HepG2 (cell line): ENCODE data around the gene SUB1. TPM values are rescaled to one million over a fixed set of nuclear protein-coding genes. Genes with fewer than 3 reads are reported as not detected.

Experiments
- ETV6 ChIP-seq: sonication (generic); formaldehyde crosslinking; conservative IDR thresholded peaks from 2 replicates; pipeline ENCODE4 v1.4.0; 2020; ENCODE audit warnings: missing genetic modification reagents
- FOXK1 ChIP-seq: sonication (generic); formaldehyde crosslinking; IDR thresholded peaks from 2 replicates; pipeline ENCODE4 v1.4.0; 2020; ENCODE audit warnings: low read depth, missing genetic modification reagents, borderline replicate concordance
- KLF13 ChIP-seq: sonication (generic); formaldehyde crosslinking; IDR thresholded peaks from 2 replicates; pipeline ENCODE4 v1.4.0; 2020; ENCODE audit warnings: mild to moderate bottlenecking, missing genetic modification reagents
- MAFG ChIP-seq: sonication (generic); formaldehyde crosslinking; IDR thresholded peaks from 2 replicates; pipeline ENCODE4 v1.5.1; 2020; ENCODE audit warnings: mild to moderate bottlenecking, missing genetic modification reagents
- NKX3-1 ChIP-seq: sonication (generic); formaldehyde crosslinking; IDR thresholded peaks from 2 replicates; pipeline ENCODE4 v1.5.0; 2020; ENCODE audit warnings: missing genetic modification reagents
- RBM39 ChIP-seq: fragments of 200-400 bp; formaldehyde crosslinking; IDR thresholded peaks from one replicate; pipeline ENCODE4 v1.6.1; 2018; ENCODE audit warnings: antibody characterized with exemption, mild to moderate bottlenecking, low read depth, low read length; ENCODE audit not compliant: poor library complexity, severe bottlenecking
- REXO4 ChIP-seq: sonication (generic); formaldehyde crosslinking; IDR thresholded peaks from 2 replicates; pipeline ENCODE4 v1.8.0; 2022; ENCODE audit warnings: missing genetic modification reagents, mild to moderate bottlenecking, borderline replicate concordance
- U2AF1 ChIP-seq: fragments of 200-400 bp; formaldehyde crosslinking; optimal IDR thresholded peaks from 2 replicates; pipeline ENCODE3; 2017; ENCODE audit warnings: mild to moderate bottlenecking, low read depth, low read length
- WIZ ChIP-seq: sonication (generic); formaldehyde crosslinking; IDR thresholded peaks from 2 replicates; pipeline ENCODE4 v1.5.1; 2020; ENCODE audit warnings: mild to moderate bottlenecking, missing genetic modification reagents
- ZNF33A ChIP-seq: sonication (generic); formaldehyde crosslinking; IDR thresholded peaks from 2 replicates; pipeline ENCODE4 v1.5.1; 2020; ENCODE audit warnings: missing genetic modification reagents, mild to moderate bottlenecking, moderate library complexity, borderline replicate concordance
- ZNF562 ChIP-seq: sonication (generic); formaldehyde crosslinking; IDR thresholded peaks from 2 replicates; pipeline ENCODE4 v1.8.0; 2022; ENCODE audit warnings: missing genetic modification reagents, borderline replicate concordance
- ZNF569 ChIP-seq: sonication (generic); formaldehyde crosslinking; IDR thresholded peaks from 2 replicates; pipeline ENCODE4 v1.5.0; 2020; ENCODE audit warnings: mild to moderate bottlenecking, missing genetic modification reagents, moderate library complexity, borderline replicate concordance
- ZSCAN12 ChIP-seq: sonication (generic); formaldehyde crosslinking; IDR thresholded peaks from 2 replicates; pipeline ENCODE4 v1.9.0; 2021; ENCODE audit warnings: mild to moderate bottlenecking, missing genetic modification reagents
- ZSCAN29 ChIP-seq: sonication (generic); formaldehyde crosslinking; conservative IDR thresholded peaks from 2 replicates; pipeline ENCODE4 v1.4.0; 2020; ENCODE audit warnings: mild to moderate bottlenecking, missing genetic modification reagents
- polyA plus RNA-seq, 8 experiments: library from polyadenylated mRNA; depleted of rRNA in 3 of 8; stranded (reverse) in 7 of 8; unstranded in 1 of 8; fragments of >200 nt; fragmentation: Illumina TruSeq in 4 of 8; extraction: Trizol in 4 of 8; gene quantifications; 2 replicates each; pipeline versions ENCODE4 v1.2.1 to v1.2.3, GENCODE V29; 2011 to 2016; ENCODE audit warnings: low read depth in 4 of 8, missing spikeins in 1 of 8, mixed read lengths in 1 of 8; ENCODE audit not compliant: insufficient read depth in 1 of 8
- total RNA-seq, 5 experiments: library from RNA; depleted of rRNA; stranded (reverse); fragments of >200 nt; fragmentation: Illumina TruSeq; extraction: Trizol; gene quantifications; 2 replicates each; pipeline ENCODE4 v1.2.3, GENCODE V29; 2016; ENCODE audit warnings: low read depth in 1 of 5
- TF ChIP-seq, protein P1 (sequence below): sonication (generic); formaldehyde crosslinking; IDR thresholded peaks from 2 replicates; pipeline ENCODE4 v1.5.0; 2020; ENCODE audit warnings: missing genetic modification reagents, mild to moderate bottlenecking, borderline replicate concordance
- TF ChIP-seq, protein P2 (sequence below): sonication (generic); formaldehyde crosslinking; IDR thresholded peaks from 2 replicates; pipeline ENCODE4 v1.5.1; 2020; ENCODE audit warnings: mild to moderate bottlenecking, missing genetic modification reagents, borderline replicate concordance
- TF ChIP-seq, protein P3 (sequence below): IDR thresholded peaks from 2 replicates; pipeline ENCODE4 v1.6.1; 2012; ENCODE audit warnings: low read depth, low read length, improper control_type of control experiment
- TF ChIP-seq, protein P4 (sequence below): sonication (generic); formaldehyde crosslinking; IDR thresholded peaks from 2 replicates; pipeline ENCODE4 v1.4.0; 2020; ENCODE audit warnings: missing genetic modification reagents, borderline replicate concordance

The SUB1 gene
- total and polyA plus RNA-seq, 2 of the 13 experiments (the other 11 are each of a cell fraction or from before 2014, with no cell fraction given) = 182 to 693 TPM

DNA sequence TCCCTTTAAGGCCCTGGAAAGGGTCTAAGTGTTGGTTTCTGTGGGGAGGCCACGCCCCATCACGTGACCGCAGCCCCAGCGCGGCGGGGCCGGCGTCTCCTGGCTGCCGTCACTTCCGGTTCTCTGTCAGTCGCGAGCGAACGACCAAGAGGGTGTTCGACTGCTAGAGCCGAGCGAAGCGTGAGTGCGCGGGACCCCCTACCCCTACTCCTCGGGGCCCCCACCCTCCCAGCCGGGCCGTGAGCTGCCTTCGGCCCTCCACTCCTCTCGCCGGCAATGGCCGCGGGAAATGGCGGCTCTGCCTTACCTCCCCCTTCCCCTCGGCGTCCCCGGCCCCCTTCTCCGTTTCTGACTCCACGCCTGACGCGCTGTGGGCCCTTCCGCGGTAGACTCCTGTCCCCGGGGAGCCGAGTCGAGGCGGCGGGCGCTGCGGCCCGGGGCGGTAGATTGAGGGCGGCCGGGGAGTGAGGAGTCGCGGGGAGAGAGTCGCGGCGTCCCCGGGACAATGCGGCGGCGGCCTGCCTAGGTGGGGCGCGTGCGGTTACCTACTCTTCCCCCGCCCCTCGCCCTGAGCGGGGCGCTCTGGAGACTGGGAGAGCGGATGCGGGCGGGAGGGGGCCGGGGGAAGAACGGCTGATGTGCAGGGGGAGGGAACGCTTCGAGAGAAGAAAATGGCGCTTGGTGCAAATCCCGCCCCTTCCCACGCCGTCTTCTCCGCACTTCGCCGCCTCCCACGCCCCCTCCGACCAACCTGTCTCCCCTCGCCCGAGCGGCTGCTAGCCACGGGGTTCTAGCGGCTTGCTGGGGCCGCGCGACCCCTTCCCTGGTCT lies at the start of gene SUB1 (continued):
- TF ChIP-seq, protein P1, sequence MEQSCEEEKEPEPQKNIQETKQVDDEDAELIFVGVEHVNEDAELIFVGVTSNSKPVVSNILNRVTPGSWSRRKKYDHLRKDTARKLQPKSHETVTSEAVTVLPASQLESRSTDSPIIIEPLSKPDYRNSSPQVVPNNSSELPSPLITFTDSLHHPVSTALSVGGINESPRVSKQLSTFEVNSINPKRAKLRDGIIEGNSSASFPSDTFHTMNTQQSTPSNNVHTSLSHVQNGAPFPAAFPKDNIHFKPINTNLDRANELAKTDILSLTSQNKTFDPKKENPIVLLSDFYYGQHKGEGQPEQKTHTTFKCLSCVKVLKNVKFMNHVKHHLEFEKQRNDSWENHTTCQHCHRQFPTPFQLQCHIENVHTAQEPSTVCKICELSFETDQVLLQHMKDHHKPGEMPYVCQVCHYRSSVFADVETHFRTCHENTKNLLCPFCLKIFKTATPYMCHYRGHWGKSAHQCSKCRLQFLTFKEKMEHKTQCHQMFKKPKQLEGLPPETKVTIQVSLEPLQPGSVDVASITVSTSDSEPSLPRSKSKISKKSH (CRISPR knock-in tag) = no peak
- TF ChIP-seq ZNF562 (CRISPR knock-in tag) (no peak), NKX3-1 (CRISPR knock-in tag) (peak; percentile 10; the same call in 1 of the 2 replicates), ZNF33A (CRISPR knock-in tag) (no peak), KLF13 (CRISPR knock-in tag) (no peak), RBM39 (peak; percentile 92), FOXK1 (CRISPR knock-in tag) (peak; percentile 73; the same call in 1 of the 2 replicates), ZSCAN12 (CRISPR knock-in tag) (no peak), WIZ (CRISPR knock-in tag) (peak; percentile 36), ZSCAN29 (CRISPR knock-in tag) (no peak), ETV6 (CRISPR knock-in tag) (no peak), ZNF569 (CRISPR knock-in tag) (no peak), MAFG (no peak), REXO4 (CRISPR knock-in tag) (0 out of 2 replicates have a peak, but pooled peaks have one; percentile 39), U2AF1 (no peak)
- TF ChIP-seq, protein P2, sequence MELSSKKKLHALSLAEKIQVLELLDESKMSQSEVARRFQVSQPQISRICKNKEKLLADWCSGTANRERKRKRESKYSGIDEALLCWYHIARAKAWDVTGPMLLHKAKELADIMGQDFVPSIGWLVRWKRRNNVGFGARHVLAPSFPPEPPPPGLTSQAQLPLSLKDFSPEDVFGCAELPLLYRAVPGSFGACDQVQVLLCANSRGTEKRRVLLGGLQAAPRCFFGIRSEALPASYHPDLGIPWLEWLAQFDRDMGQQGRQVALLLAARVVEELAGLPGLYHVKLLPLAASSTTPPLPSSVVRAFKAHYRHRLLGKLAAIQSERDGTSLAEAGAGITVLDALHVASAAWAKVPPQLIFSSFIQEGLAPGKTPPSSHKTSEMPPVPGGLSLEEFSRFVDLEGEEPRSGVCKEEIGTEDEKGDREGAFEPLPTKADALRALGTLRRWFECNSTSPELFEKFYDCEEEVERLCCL = no peak
- TF ChIP-seq, protein P3, sequence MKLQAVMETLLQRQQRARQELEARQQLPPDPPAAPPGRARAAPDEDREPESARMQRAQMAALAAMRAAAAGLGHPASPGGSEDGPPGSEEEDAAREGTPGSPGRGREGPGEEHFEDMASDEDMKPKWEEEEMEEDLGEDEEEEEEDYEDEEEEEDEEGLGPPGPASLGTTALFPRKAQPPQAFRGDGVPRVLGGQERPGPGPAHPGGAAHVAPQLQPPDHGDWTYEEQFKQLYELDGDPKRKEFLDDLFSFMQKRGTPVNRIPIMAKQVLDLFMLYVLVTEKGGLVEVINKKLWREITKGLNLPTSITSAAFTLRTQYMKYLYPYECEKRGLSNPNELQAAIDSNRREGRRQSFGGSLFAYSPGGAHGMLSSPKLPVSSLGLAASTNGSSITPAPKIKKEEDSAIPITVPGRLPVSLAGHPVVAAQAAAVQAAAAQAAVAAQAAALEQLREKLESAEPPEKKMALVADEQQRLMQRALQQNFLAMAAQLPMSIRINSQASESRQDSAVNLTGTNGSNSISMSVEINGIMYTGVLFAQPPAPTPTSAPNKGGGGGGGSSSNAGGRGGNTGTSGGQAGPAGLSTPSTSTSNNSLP = no peak
- TF ChIP-seq, protein P4, sequence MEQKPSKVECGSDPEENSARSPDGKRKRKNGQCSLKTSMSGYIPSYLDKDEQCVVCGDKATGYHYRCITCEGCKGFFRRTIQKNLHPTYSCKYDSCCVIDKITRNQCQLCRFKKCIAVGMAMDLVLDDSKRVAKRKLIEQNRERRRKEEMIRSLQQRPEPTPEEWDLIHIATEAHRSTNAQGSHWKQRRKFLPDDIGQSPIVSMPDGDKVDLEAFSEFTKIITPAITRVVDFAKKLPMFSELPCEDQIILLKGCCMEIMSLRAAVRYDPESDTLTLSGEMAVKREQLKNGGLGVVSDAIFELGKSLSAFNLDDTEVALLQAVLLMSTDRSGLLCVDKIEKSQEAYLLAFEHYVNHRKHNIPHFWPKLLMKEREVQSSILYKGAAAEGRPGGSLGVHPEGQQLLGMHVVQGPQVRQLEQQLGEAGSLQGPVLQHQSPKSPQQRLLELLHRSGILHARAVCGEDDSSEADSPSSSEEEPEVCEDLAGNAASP = peak; percentile 40; the same call in 1 of the 2 replicates
